A549 (cell line): ENCODE results near the gene GTPBP6.

Experiments
- CTCF ChIP-seq: fragments of >200 bp; sonication (Bioruptor Twin); formaldehyde crosslinking; IDR thresholded peaks from 3 replicates; pipeline ENCODE4 v1.5.1; 2016
- EP300 ChIP-seq, 2 experiments: fragments of >200 bp; sonication (Bioruptor Twin); formaldehyde crosslinking; IDR thresholded peaks; 2 replicates in 1 of 2; 3 replicates in 1 of 2; pipeline ENCODE4 v1.6.1; 2016 to 2017
- JUNB ChIP-seq: fragments of >200 bp; sonication (Bioruptor Twin); formaldehyde crosslinking; IDR thresholded peaks from 2 replicates; pipeline ENCODE4 v1.6.1; 2016

GRCh38 chrX:352582-353314, 34.2 kb upstream of the GTPBP6 start:
- TF ChIP-seq EP300 (IDR thresholded peaks at IDR 0.05) (no peak), JUNB (no peak), CTCF (no peak)
